GM21423 (cell line): ENCODE data around the gene ANP32D.
"Not testable (repeated sequence)": the region's sequence is repeated elsewhere in the genome, so short reads cannot be mapped to it uniquely, and the experiment has no call there.

Source experiments
- ATAC-seq: cut with Tn5 transposase; IDR thresholded peaks from one replicate; pipeline ENCODE4 v1.9.1; 2021; ENCODE audit warnings: mild to moderate bottlenecking, moderate library complexity; ENCODE audit not compliant: unreplicated experiment

Gene ANP32D

GRCh38 chr12:48472259-48472658 is at the start of gene ANP32D:
Gene ANP32D, plus strand, starts transcription at chr12:48472559. Its CDS starts 106 bp downstream, at chr12:48472665.
- ATAC-seq = no peak

GRCh38 chr12:48423171-48423570 is 49.2 kb upstream of the ANP32D start:
- no peak for ATAC-seq

- ATAC-seq = no peak
Measured at GRCh38 chr12:48424644-48425043, 47.7 kb upstream of the ANP32D start.

- not testable (repeated sequence) for ATAC-seq
Measured at GRCh38 chr12:48434016-48434415, 38.3 kb upstream of the ANP32D start.

- ATAC-seq = no peak
Measured at GRCh38 chr12:48441069-48441468, 31.3 kb upstream of the ANP32D start.

GRCh38 chr12:48442179-48442847 is 30.0 kb upstream of the ANP32D start:
- ATAC-seq = no peak

- no peak for ATAC-seq
Measured at GRCh38 chr12:48445538-48445937, 26.8 kb upstream of the ANP32D start.

- ATAC-seq = no peak
Measured at GRCh38 chr12:48446161-48446776, 26.1 kb upstream of the ANP32D start.

GRCh38 chr12:48447755-48448154 is 24.6 kb upstream of the ANP32D start:
- no peak for ATAC-seq

GRCh38 chr12:48451372-48451771 is 21.0 kb upstream of the ANP32D start:
- ATAC-seq = no peak

- not testable (repeated sequence) for ATAC-seq
Measured at GRCh38 chr12:48452961-48453360, 19.4 kb upstream of the ANP32D start.

- no peak for ATAC-seq
Measured at GRCh38 chr12:48454667-48455066, 17.7 kb upstream of the ANP32D start.

GRCh38 chr12:48455116-48455515 is 17.2 kb upstream of the ANP32D start:
- ATAC-seq = no peak

- no peak for ATAC-seq
Measured at GRCh38 chr12:48459259-48459658, 13.1 kb upstream of the ANP32D start.

- ATAC-seq = not testable (repeated sequence)
Measured at GRCh38 chr12:48469027-48469426, 3.3 kb upstream of the ANP32D start.

- ATAC-seq = no peak
Measured at GRCh38 chr12:48473061-48473460, 702 bp downstream of the ANP32D start.

- ATAC-seq = not testable (repeated sequence)
Measured at GRCh38 chr12:48474497-48474896, 2.1 kb downstream of the ANP32D start.

- ATAC-seq = no peak
Measured at GRCh38 chr12:48482198-48482597, 9.8 kb downstream of the ANP32D start, which contains the start of gene C12orf54. Gene C12orf54, plus strand, starts transcription at chr12:48482498. Its CDS starts 799 bp downstream, at chr12:48483297.

- no peak for ATAC-seq
Measured at GRCh38 chr12:48482930-48483329, 10.6 kb downstream of the ANP32D start.

GRCh38 chr12:48486261-48486660 is 13.9 kb downstream of the ANP32D start:
- no peak for ATAC-seq

- ATAC-seq = no peak
Measured at GRCh38 chr12:48486679-48487078, 14.3 kb downstream of the ANP32D start.

GRCh38 chr12:48489012-48489411 is 16.7 kb downstream of the ANP32D start:
- ATAC-seq = peak; percentile 73
